ENCODE results near the gene AANAT. TPM values are rescaled to one million over a fixed set of nuclear protein-coding genes. Genes with fewer than 3 reads are reported as not detected.

AANAT gene
- total RNA-seq, 3 donors from 2014 or later (not counting 1 experiment from before 2014, with no cell fraction given) = 0.28 to 0.50 TPM; not detected in 1

GRCh38 chr17:76487451-76488192, 20.2 kb downstream of the AANAT start:
- Histone ChIP-seq H3K4me3 (ENCODE audit: low read length) (no peak overlapping the region), H3K4me1 (ENCODE audit: control insufficient read depth, insufficient read depth, low read length) (peaks cover 69% of the 10 kb centered on the region), H3K36me3 (ENCODE audit: control insufficient read depth, insufficient read depth, low read length) (peaks cover 7% of the 10 kb centered on the region), H3K27ac (ENCODE audit: low read length) (no peak overlapping the region), H3K9me3 (ENCODE audit: control insufficient read depth, insufficient read depth, low read length) (no peaks in the 10 kb centered on the region), H3K27me3 (ENCODE audit: control insufficient read depth, insufficient read depth, low read length) (no peaks in the 10 kb centered on the region)
- peak overlapping the region; percentile 74 to 79 for H3K27ac Mint-ChIP-seq
- no peak overlapping the region for H3K4me3 Mint-ChIP-seq
- intact Hi-C loops (cut with micrococcal nuclease) = no loop called here
- ATAC-seq (no peak), DNase-seq (no peak)
- no peaks in the 10 kb centered on the region for H3K36me3 Mint-ChIP-seq
- no peak for TF ChIP-seq CTCF (IDR thresholded peaks at IDR 0.05)
- H3K27me3 Mint-ChIP-seq (ENCODE audit: low read depth in 2 of 2) = no peaks in the 10 kb centered on the region
- WGBS (ENCODE audit: insufficient coverage) = 97% methylated on average over 21 of the region's 22 CpGs
- peaks cover 33 to 46% of the 10 kb centered on the region in 2 donors for H3K4me1 Mint-ChIP-seq
- H3K9me3 Mint-ChIP-seq = no peaks in the 10 kb centered on the region

GRCh38 chr17:76490112-76490710, 22.8 kb downstream of the AANAT start:
- intact Hi-C loops (cut with micrococcal nuclease) = no loop called here
- H3K36me3 Mint-ChIP-seq = no peaks in the 10 kb centered on the region
- Histone ChIP-seq H3K4me3 (ENCODE audit: low read length) (no peak overlapping the region), H3K27me3 (ENCODE audit: control insufficient read depth, insufficient read depth, low read length) (no peaks in the 10 kb centered on the region), H3K36me3 (ENCODE audit: control insufficient read depth, insufficient read depth, low read length) (peaks cover 9% of the 10 kb centered on the region), H3K4me1 (ENCODE audit: control insufficient read depth, insufficient read depth, low read length) (peaks cover 75% of the 10 kb centered on the region), H3K27ac (ENCODE audit: low read length) (peak overlapping the region; percentile 90), H3K9me3 (ENCODE audit: control insufficient read depth, insufficient read depth, low read length) (no peaks in the 10 kb centered on the region)
- H3K27ac Mint-ChIP-seq = peak overlapping the region; percentile 96 to 97
- DNase-seq (no peak), ATAC-seq (no peak)
- no peaks in the 10 kb centered on the region for H3K27me3 Mint-ChIP-seq (ENCODE audit: low read depth in 2 of 2)
- H3K4me3 Mint-ChIP-seq = peak overlapping the region; percentile 37
- peaks cover 55 to 65% of the 10 kb centered on the region in 2 donors for H3K4me1 Mint-ChIP-seq
- H3K9me3 Mint-ChIP-seq = no peaks in the 10 kb centered on the region
- WGBS (ENCODE audit: insufficient coverage) = 85% methylated on average over 10 of the region's 10 CpGs
- no peak for TF ChIP-seq CTCF (IDR thresholded peaks at IDR 0.05)

GRCh38 chr17:76491271-76492122, 24.1 kb downstream of the AANAT start:
- Mint-ChIP-seq H3K9me3 (no peaks in the 10 kb centered on the region), H3K4me1 (peaks cover 58 to 71% of the 10 kb centered on the region in 2 donors), H3K36me3 (no peaks in the 10 kb centered on the region), H3K27ac (peak overlapping the region; percentile 96 to 97), H3K27me3 (ENCODE audit: low read depth in 2 of 2) (no peaks in the 10 kb centered on the region), H3K4me3 (peak overlapping the region; percentile 89)
- 58% methylated on average over 17 of the region's 17 CpGs for WGBS (ENCODE audit: insufficient coverage)
- Histone ChIP-seq H3K27ac (ENCODE audit: low read length) (peak overlapping the region; percentile 90), H3K4me1 (ENCODE audit: control insufficient read depth, insufficient read depth, low read length) (peaks cover 79% of the 10 kb centered on the region), H3K9me3 (ENCODE audit: control insufficient read depth, insufficient read depth, low read length) (no peaks in the 10 kb centered on the region), H3K36me3 (ENCODE audit: control insufficient read depth, insufficient read depth, low read length) (peaks cover 9% of the 10 kb centered on the region), H3K4me3 (ENCODE audit: low read length) (peak overlapping the region; percentile 25), H3K27me3 (ENCODE audit: control insufficient read depth, insufficient read depth, low read length) (no peaks in the 10 kb centered on the region)
- TF ChIP-seq CTCF (IDR thresholded peaks at IDR 0.05) = no peak
- no peak for ATAC-seq
- intact Hi-C loops (cut with micrococcal nuclease) = loop anchor here (2.0 kb wide), 1 partner anchor 23 kb away; no protein-coding TSS in a partner anchor
- peak in 1 of 2 donors; percentile 37 for DNase-seq
